ENCODE data around the gene MAST2. TPM values are rescaled to one million over a fixed set of nuclear protein-coding genes. Genes with fewer than 3 reads are reported as not detected.

MAST2 gene
- total RNA-seq, 2 donors from 2014 or later: 22.3 to 39.6 TPM

DNA sequence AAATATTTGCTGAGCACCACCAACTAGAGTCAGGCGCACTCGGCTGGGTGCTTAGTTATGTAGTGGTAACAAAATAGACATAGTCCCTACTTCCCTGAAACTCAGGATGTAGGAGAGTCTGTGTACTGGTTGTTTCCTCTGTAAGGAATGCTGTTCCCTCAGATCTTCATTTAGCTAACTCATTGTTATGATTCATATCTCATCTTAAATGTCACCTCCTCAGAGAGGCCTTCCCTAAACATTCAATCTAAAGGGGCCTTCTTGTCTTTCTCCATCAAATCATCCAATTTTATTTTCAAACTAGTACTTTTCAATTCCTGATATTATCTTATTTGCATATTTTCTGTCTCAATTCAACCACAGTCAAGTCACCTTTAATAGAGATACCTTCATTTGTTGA lies 196.1 kb downstream of the MAST2 start:
- peak overlapping the region in 1 of 2 donors; percentile 11 for H3K27ac Mint-ChIP-seq
- no peaks in the 10 kb centered on the region for H3K36me3 Mint-ChIP-seq
- DNase-seq (ENCODE audit: low spot score in 2 of 2) (no peak), ATAC-seq (no peak)
- no peaks in the 10 kb centered on the region for H3K9me3 Mint-ChIP-seq

DNA sequence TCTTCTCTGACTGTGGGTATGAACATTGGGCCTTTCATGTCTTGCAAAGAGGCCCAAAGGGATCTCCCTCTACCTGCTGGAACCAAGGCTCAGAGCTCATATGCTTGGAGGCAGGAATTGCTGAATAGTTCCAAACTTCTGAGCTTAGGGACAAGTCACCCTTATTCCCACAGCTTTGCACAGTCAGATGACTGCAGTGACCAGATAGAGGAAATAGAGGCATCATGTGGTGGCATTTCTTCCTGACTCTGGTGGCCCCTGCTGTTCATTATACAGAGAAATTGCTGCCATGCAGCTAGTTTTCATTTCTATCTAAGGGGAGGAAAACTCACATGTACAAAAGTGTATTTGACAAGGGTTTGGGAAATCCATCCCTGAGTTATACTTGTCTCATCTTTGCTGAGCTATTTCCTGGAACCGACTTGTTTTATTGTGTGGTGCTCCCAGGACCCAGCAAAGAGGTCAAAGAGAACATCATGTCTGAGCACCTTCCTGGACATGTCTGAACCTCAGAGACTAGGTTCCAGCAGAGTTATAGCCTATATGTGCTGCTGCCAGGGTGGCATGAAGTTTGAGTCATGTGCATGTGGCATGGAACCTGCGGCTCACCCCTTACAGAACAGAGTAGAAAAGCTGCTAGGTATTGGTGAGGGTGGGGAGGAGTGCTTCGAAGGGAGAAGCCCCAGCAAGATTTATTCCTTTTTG lies 197.8 kb downstream of the MAST2 start:
- Mint-ChIP-seq H3K27ac (peak overlapping the region in 1 of 2 donors; percentile 50), H3K36me3 (no peaks in the 10 kb centered on the region), H3K9me3 (no peaks in the 10 kb centered on the region)
- ATAC-seq: no peak
- DNase-seq (ENCODE audit: low spot score in 2 of 2): no peak

DNA sequence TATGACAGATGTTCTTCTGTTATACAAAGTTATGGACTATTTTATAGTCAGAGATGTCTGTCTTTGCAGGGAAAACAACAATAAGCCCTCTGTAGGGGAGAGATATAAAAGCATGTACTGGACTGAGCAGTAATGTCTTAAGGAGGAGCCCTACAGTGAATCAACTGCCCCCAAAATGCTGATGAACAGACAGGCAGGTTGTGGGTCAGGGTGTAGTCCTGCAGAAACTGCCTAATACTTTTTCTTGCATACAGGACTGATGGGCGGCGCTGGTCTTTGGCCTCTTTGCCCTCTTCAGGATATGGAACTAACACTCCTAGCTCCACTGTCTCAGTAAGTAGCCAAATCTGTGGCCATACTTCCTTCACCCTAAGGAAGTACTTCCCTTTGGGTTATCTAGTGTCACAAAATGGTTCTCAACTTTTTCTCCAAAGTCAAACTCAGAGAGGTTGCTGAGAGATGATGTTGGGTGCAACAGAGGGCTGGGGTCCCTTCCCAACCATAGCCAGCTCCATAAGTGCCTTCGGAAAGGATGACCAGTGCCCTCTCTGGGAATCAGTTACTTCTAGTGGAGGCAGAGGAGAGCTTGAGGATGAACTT lies 199.2 kb downstream of the MAST2 start:
- no peak for DNase-seq (ENCODE audit: low spot score in 2 of 2)
- peaks cover 9% of the 10 kb centered on the region in 2 donors for H3K36me3 Mint-ChIP-seq
- ATAC-seq: no peak
- no peaks in the 10 kb centered on the region for H3K9me3 Mint-ChIP-seq
- no peak overlapping the region for H3K27ac Mint-ChIP-seq

DNA sequence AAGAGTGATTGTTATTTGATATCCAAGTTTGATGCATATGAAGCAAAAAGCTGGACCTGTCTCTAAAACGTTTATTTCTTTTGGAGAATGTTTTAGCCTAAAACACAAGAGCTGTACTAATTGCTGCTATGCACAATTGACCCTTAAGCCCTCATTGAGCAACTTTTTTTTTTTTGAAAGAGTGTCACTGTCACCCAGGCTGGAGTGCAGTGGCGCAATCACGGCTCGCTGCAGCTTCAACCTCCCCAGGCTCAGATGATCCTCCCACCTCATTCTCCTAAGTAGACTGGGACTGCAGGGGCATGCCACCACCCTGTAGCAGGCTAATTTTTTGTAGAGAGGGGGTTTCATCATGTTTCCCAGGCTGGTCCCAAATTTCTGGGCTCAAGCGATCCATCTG lies 199.9 kb downstream of the MAST2 start:
- ATAC-seq (no peak), DNase-seq (ENCODE audit: low spot score in 2 of 2) (no peak)
- Mint-ChIP-seq H3K27ac (no peak overlapping the region), H3K9me3 (no peaks in the 10 kb centered on the region), H3K36me3 (peaks cover 11% of the 10 kb centered on the region in 2 donors)

- Mint-ChIP-seq H3K36me3 (peaks cover 12 to 15% of the 10 kb centered on the region in 2 donors), H3K27ac (no peak overlapping the region), H3K9me3 (no peaks in the 10 kb centered on the region)
- ATAC-seq: no peak
- DNase-seq (ENCODE audit: low spot score in 2 of 2): no peak
Measured at GRCh38 chr1:46004492-46004891, 201.1 kb downstream of the MAST2 start.

DNA sequence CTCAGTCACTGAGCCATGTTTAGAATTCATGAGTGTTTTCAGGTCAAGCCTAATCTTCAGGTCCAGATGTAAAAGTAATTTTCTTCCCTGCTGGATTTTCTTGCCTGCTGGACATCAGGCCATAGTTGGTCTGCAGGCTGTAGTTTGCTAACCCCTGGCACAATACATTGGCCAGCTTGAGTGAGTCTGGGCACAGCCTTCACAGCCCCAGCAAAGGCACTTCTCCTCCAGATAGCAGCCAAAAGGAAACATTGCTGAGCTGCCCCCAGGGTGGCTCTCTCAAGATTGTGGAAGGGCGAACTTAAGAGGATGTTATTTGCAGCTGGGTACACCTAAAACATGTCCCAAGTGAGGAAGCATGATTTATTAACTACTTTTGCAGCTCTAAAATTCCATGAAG lies 202.2 kb downstream of the MAST2 start:
- H3K36me3 Mint-ChIP-seq: peaks cover 15 to 16% of the 10 kb centered on the region in 2 donors
- ATAC-seq: no peak

DNA sequence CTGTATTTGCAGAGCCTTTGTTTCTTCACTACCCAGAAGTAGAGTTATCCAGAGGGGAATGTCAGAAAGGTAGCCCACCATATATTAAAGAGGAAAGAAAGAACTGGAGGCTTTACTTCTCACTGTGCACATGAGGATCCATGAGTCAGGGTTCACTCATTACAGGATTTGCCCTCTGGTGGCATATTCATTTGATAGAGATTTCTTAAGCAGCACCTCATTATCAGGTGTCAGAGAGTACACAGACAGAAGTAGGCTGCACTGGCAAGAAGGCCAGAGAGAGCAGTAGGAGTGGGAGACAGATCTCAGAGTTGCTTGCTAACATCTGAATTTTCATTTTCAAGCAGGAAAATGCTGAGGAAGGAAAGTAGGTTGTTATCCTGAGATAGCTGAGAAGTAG lies 205.2 kb downstream of the MAST2 start:
- Mint-ChIP-seq H3K9me3 (no peaks in the 10 kb centered on the region), H3K27ac (peak overlapping the region in 1 of 2 donors; percentile 77), H3K36me3 (peaks cover 15 to 16% of the 10 kb centered on the region in 2 donors)
- DNase-seq (ENCODE audit: low spot score in 2 of 2) (no peak), ATAC-seq (no peak)

More for the DNA sequence above, 202.2 kb downstream of the MAST2 start:
- no peaks in the 10 kb centered on the region for H3K9me3 Mint-ChIP-seq
- H3K27ac Mint-ChIP-seq: no peak overlapping the region
- DNase-seq (ENCODE audit: low spot score in 2 of 2): no peak

GRCh38 chr1:46010611-46011010 lies 207.2 kb downstream of the MAST2 start:
- DNase-seq (ENCODE audit: low spot score in 2 of 2) (no peak), ATAC-seq (no peak)
- Mint-ChIP-seq H3K9me3 (no peaks in the 10 kb centered on the region), H3K27ac (no peak overlapping the region), H3K36me3 (peaks cover 15 to 16% of the 10 kb centered on the region in 2 donors)

DNA sequence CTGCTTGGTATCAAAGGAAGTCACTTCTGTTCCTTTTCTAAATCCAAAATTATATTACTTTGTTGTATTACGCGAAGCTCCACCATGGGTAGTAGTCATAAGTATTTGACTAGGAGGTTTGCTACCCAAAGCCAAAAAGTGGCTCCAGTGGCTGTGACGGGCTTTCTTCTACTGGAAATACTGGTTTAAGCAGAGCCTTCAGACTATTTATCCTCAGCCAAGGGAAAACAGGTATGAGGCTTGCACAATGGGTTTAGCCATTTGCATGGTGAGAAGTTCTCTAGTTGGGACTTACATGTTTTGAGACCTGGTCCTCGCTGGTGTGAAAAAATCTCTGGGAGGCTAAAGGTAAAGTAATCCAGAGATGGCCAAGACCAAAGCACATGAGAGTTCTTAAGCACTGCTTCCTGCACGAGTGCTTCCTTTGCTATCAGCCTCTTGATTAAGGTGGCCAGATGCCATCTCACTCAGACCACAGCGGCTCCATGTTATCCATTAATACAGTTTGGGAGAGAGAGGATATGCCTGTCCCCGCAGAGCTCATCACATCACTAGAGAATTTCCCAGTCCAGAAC lies 207.8 kb downstream of the MAST2 start:
- ATAC-seq: no peak

DNA sequence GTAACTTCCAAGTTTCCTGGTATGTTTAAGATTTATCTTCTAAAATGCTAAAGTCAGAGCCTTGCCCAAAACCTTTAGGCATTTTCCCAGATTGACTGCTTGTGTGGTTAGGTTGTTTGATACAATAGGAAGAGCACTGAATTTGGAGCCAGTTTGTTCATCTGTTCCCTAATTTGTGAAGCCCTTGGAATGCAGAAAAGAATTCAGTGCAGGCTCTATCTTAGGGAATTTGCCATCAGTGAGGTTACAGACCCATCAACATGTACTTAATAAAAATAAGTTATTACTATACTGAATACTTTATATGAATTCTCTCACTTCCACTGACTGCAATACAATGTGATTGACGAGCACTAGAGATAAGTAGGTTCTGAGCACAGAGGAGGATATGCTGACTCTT lies 208.8 kb downstream of the MAST2 start:
- H3K9me3 Mint-ChIP-seq: no peaks in the 10 kb centered on the region
- H3K27ac Mint-ChIP-seq: no peak overlapping the region
- H3K36me3 Mint-ChIP-seq: peaks cover 9 to 11% of the 10 kb centered on the region in 2 donors
- no peak for ATAC-seq
- no peak for DNase-seq (ENCODE audit: low spot score in 2 of 2)

More for the DNA sequence above, 207.8 kb downstream of the MAST2 start:
- DNase-seq (ENCODE audit: low spot score in 2 of 2): no peak
- H3K27ac Mint-ChIP-seq: no peak overlapping the region
- H3K36me3 Mint-ChIP-seq: peaks cover 15 to 16% of the 10 kb centered on the region in 2 donors
- H3K9me3 Mint-ChIP-seq: no peaks in the 10 kb centered on the region

- peak in 1 of 2 donors; percentile 28 for ATAC-seq
- Mint-ChIP-seq H3K9me3 (no peaks in the 10 kb centered on the region), H3K36me3 (peaks cover 2 to 4% of the 10 kb centered on the region in 2 donors), H3K27ac (no peak overlapping the region)
- DNase-seq (ENCODE audit: low spot score in 2 of 2): no peak
Measured at GRCh38 chr1:46013581-46013980, 210.2 kb downstream of the MAST2 start.

- H3K27ac Mint-ChIP-seq: no peak overlapping the region
- H3K36me3 Mint-ChIP-seq: no peaks in the 10 kb centered on the region
- no peaks in the 10 kb centered on the region for H3K9me3 Mint-ChIP-seq
- no peak for ATAC-seq
- DNase-seq (ENCODE audit: low spot score in 2 of 2): no peak
Measured at GRCh38 chr1:46017876-46018503, 214.6 kb downstream of the MAST2 start.

- ATAC-seq (no peak), DNase-seq (ENCODE audit: low spot score in 2 of 2) (no peak)
- Mint-ChIP-seq H3K36me3 (peaks cover 0 to 4% of the 10 kb centered on the region in 2 donors), H3K27ac (no peak overlapping the region), H3K9me3 (no peaks in the 10 kb centered on the region)
Measured at GRCh38 chr1:46019348-46019747, 215.9 kb downstream of the MAST2 start.

DNA sequence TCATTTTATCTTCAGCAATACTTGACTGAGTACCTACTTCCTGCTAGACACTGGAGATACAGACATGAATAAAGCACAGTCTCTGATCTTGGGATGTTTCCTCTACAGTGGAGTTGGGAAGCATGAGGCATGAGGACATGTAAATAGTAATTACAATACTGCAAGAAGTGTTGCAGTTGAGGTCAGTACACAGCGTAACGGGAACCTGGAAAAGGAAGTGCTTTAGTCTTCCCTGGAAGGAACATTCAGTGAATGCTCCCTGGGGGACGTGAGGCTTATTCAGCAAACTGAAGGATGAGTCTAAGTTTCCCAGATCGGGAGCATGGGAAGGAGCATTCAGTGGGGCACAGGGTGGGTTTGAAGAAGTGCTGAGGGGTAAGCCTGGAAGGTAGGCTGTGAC lies 216.6 kb downstream of the MAST2 start:
- Mint-ChIP-seq H3K9me3 (no peaks in the 10 kb centered on the region), H3K27ac (no peak overlapping the region), H3K36me3 (peaks cover 0 to 4% of the 10 kb centered on the region in 2 donors)
- ATAC-seq: no peak
- no peak for DNase-seq (ENCODE audit: low spot score in 2 of 2)

- H3K27ac Mint-ChIP-seq: no peak overlapping the region
- peaks cover 0 to 4% of the 10 kb centered on the region in 2 donors for H3K36me3 Mint-ChIP-seq
- no peak for ATAC-seq
Measured at GRCh38 chr1:46021046-46021996, 217.9 kb downstream of the MAST2 start.

DNA sequence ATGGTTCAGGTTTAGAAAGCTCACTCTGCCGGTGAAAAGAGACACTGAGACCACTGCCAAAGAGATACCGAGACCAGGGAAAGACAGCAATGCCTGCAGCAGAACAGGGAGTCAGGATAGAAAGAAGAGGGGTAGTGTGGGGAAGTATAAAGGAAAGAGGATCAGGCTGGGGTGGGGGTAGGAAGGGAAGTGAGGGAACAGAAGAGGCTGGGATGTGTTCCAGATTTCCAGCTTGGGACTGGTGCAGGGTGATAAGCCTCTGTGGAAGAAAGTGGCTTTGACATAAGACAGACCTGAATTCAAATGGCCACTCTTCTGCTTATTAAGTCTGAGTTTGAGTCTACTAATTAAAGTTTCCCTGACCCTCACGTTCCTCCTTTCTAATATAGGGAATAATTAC lies 223.1 kb downstream of the MAST2 start:
- no peaks in the 10 kb centered on the region for H3K9me3 Mint-ChIP-seq

More at GRCh38 chr1:46021046-46021996, 217.9 kb downstream of the MAST2 start:
- no peaks in the 10 kb centered on the region for H3K9me3 Mint-ChIP-seq
- no peak for DNase-seq (ENCODE audit: low spot score in 2 of 2)

More for the DNA sequence above, 223.1 kb downstream of the MAST2 start:
- ATAC-seq: no peak
- no peak for DNase-seq (ENCODE audit: low spot score in 2 of 2)
- H3K27ac Mint-ChIP-seq: no peak overlapping the region
- H3K36me3 Mint-ChIP-seq: peaks cover 0 to 4% of the 10 kb centered on the region in 2 donors
